SK-N-SH treated with all-trans-retinoic acid at 6 μM for 48 hours (cell line): ENCODE data around the gene ABCG2.

Experiments used
- ATAC-seq: fragments of 200-7000 bp; cut with Tn5 transposase; 3 replicates; pipeline ENCODE4 v1.9.1; 2020; ENCODE audit warnings: mild to moderate bottlenecking, moderate library complexity
- ARNTL ChIP-seq: fragments of 450-650 bp; formaldehyde crosslinking; IDR thresholded peaks from 2 replicates; pipeline ENCODE4 v1.5.0; 2020; ENCODE audit warnings: low read depth, mild to moderate bottlenecking, moderate library complexity, borderline replicate concordance
- BACH2 ChIP-seq: fragments of 250-450 bp; sonication (Bioruptor Pico); IDR thresholded peaks from 2 replicates; pipeline ENCODE4 v1.9.0; 2021; ENCODE audit warnings: mild to moderate bottlenecking, borderline replicate concordance
- CREB5 ChIP-seq: fragments of 250-450 bp; sonication (Bioruptor Pico); IDR thresholded peaks from 2 replicates; pipeline ENCODE4 v1.5.1; 2020; ENCODE audit warnings: low read depth, mild to moderate bottlenecking, moderate library complexity
- CSDC2 ChIP-seq: fragments of 250-450 bp; sonication (Bioruptor Pico); IDR thresholded peaks from 2 replicates; pipeline ENCODE4 v1.5.0; 2020; ENCODE audit warnings: mild to moderate bottlenecking, moderate library complexity
- CSRNP3 ChIP-seq: fragments of 250-450 bp; sonication (Bioruptor Pico); IDR thresholded peaks from 2 replicates; pipeline ENCODE4 v1.5.1; 2021; ENCODE audit warnings: mild to moderate bottlenecking, moderate library complexity
- ESRRG ChIP-seq: fragments of 250-450 bp; sonication (Bioruptor Pico); IDR thresholded peaks from 2 replicates; pipeline ENCODE4 v1.6.1; 2021; ENCODE audit warnings: mild to moderate bottlenecking
- GLIS3 ChIP-seq: fragments of 250-450 bp; sonication (Bioruptor Pico); IDR thresholded peaks from 2 replicates; pipeline ENCODE4 v1.5.0; 2020; ENCODE audit warnings: mild to moderate bottlenecking, moderate library complexity
- ISL1 ChIP-seq: fragments of 250-450 bp; sonication (Bioruptor Pico); IDR thresholded peaks from 2 replicates; pipeline ENCODE4 v2.1.2; 2022; ENCODE audit warnings: mild to moderate bottlenecking, moderate library complexity
- OSR1 ChIP-seq: fragments of 250-450 bp; sonication (Bioruptor Pico); IDR thresholded peaks from 2 replicates; pipeline ENCODE4 v1.8.0; 2022; ENCODE audit warnings: moderate library complexity, mild to moderate bottlenecking, inconsistent platforms
- PATZ1 ChIP-seq: fragments of 250-450 bp; sonication (Bioruptor Pico); IDR thresholded peaks from 2 replicates; pipeline ENCODE4 v1.8.0; 2020; ENCODE audit warnings: mild to moderate bottlenecking, moderate library complexity, borderline replicate concordance
- RARB ChIP-seq: fragments of 250-450 bp; sonication (Bioruptor Pico); IDR thresholded peaks from 2 replicates; pipeline ENCODE4 v1.8.0; 2021; ENCODE audit warnings: mild to moderate bottlenecking, moderate library complexity
- SNAI2 ChIP-seq: fragments of 250-450 bp; sonication (Bioruptor Pico); IDR thresholded peaks from 2 replicates; pipeline ENCODE4 v1.5.0; 2020; ENCODE audit warnings: mild to moderate bottlenecking, moderate library complexity
- TCF4 ChIP-seq: fragments of 250-450 bp; sonication (Bioruptor Pico); IDR thresholded peaks from 2 replicates; pipeline ENCODE4 v1.8.0; 2021; ENCODE audit warnings: mild to moderate bottlenecking, moderate library complexity, borderline replicate concordance
- TSHZ2 ChIP-seq: fragments of 250-450 bp; sonication (Bioruptor Pico); IDR thresholded peaks from 2 replicates; pipeline ENCODE4 v1.5.0; 2020; ENCODE audit warnings: mild to moderate bottlenecking, moderate library complexity
- ZC3H10 ChIP-seq: fragments of 250-450 bp; sonication (Bioruptor Pico); IDR thresholded peaks from 2 replicates; pipeline ENCODE4 v1.5.1; 2021; ENCODE audit warnings: mild to moderate bottlenecking, moderate library complexity
- ZFP30 ChIP-seq: fragments of 450-650 bp; formaldehyde crosslinking; IDR thresholded peaks from 2 replicates; pipeline ENCODE4 v1.5.0; 2022; ENCODE audit warnings: mild to moderate bottlenecking, moderate library complexity
- ZNF565 ChIP-seq: fragments of 450-650 bp; formaldehyde crosslinking; conservative IDR thresholded peaks from 2 replicates; pipeline ENCODE4 v1.5.0; 2020; ENCODE audit warnings: low read depth, mild to moderate bottlenecking, moderate library complexity
- ZNF70 ChIP-seq: fragments of 450-650 bp; formaldehyde crosslinking; IDR thresholded peaks from 2 replicates; pipeline ENCODE4 v1.5.0; 2020; ENCODE audit warnings: mild to moderate bottlenecking, moderate library complexity
- ZNF8 ChIP-seq: fragments of 450-650 bp; formaldehyde crosslinking; IDR thresholded peaks from 2 replicates; pipeline ENCODE4 v1.5.0; 2020; ENCODE audit warnings: mild to moderate bottlenecking, moderate library complexity

The ABCG2 gene

GRCh38 chr4:88064410-88064809 lies 94.0 kb downstream of the ABCG2 start:
- ATAC-seq, result no peak
- no peak for TF ChIP-seq PATZ1 (CRISPR knock-in tag)
- TF ChIP-seq ARNTL, result no peak
- no peak for TF ChIP-seq ZNF8 (CRISPR knock-in tag)
- no peak for TF ChIP-seq ZNF565 (CRISPR knock-in tag)
- TF ChIP-seq ZNF70, result no peak
- TF ChIP-seq ZFP30 (CRISPR knock-in tag), result no peak
- TF ChIP-seq TSHZ2 (CRISPR knock-in tag), result no peak
- TF ChIP-seq BACH2 (CRISPR knock-in tag), result no peak
- no peak for TF ChIP-seq ZC3H10 (CRISPR knock-in tag)
- TF ChIP-seq RARB, result no peak
- TF ChIP-seq ESRRG, result no peak
- no peak for TF ChIP-seq SNAI2 (CRISPR knock-in tag)

GRCh38 chr4:88063634-88064296 lies 94.7 kb downstream of the ABCG2 start:
- TF ChIP-seq ZFP30 (CRISPR knock-in tag) (no peak), ISL1 (CRISPR knock-in tag) (no peak), CREB5 (CRISPR knock-in tag) (no peak), TCF4 (no peak), BACH2 (CRISPR knock-in tag) (no peak), OSR1 (CRISPR knock-in tag) (no peak), PATZ1 (CRISPR knock-in tag) (no peak), GLIS3 (no peak), CSDC2 (CRISPR knock-in tag) (no peak), ZNF70 (no peak), CSRNP3 (no peak), TSHZ2 (CRISPR knock-in tag) (no peak)
- ATAC-seq, result no peak
